ENCODE measurements around the gene SGTA.

The SGTA gene

GRCh38 chr19:2809387-2810140 lies 26.5 kb upstream of the SGTA start:
- DNase-seq (ENCODE audit: low spot score), result no peak

- DNase-seq (ENCODE audit: low spot score), result no peak
Measured at GRCh38 chr19:2808129-2808941, 25.3 kb upstream of the SGTA start.

DNA sequence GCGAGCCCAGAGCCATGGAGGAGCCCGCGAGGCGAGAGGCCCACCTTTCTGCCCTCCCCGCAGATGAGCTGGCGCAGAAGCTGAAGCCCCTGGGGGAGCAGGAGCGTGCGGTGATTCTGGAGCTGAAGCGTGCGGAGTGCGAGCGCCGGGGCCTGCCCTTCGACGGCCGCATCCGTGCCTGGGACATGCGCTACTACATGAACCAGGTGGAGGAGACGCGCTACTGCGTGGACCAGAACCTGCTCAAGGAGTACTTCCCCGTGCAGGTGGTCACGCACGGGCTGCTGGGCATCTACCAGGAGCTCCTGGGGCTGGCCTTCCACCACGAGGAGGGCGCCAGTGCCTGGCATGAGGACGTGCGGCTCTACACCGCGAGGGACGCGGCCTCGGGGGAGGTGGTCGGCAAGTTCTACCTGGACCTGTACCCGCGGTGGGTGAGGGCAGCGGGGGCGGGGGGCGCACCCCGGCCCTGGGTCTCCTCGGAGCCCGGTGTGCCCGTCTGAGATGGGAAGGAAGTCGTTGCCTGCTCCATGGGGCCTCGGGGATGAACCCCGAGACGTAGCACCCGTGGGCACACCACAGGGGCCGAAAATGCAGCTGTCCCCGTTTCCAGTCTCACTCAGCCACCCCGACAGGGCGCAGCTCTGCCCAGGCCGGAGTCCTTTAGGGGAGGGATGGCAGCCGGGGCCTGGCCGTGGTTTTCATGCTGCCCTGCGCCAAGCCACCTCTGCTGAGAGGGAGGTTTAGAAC lies 24.5 kb upstream of the SGTA start:
- DNase-seq (ENCODE audit: low spot score), result no peak

- DNase-seq (ENCODE audit: low spot score), result no peak
Measured at GRCh38 chr19:2806736-2807378, 23.8 kb upstream of the SGTA start.

DNA sequence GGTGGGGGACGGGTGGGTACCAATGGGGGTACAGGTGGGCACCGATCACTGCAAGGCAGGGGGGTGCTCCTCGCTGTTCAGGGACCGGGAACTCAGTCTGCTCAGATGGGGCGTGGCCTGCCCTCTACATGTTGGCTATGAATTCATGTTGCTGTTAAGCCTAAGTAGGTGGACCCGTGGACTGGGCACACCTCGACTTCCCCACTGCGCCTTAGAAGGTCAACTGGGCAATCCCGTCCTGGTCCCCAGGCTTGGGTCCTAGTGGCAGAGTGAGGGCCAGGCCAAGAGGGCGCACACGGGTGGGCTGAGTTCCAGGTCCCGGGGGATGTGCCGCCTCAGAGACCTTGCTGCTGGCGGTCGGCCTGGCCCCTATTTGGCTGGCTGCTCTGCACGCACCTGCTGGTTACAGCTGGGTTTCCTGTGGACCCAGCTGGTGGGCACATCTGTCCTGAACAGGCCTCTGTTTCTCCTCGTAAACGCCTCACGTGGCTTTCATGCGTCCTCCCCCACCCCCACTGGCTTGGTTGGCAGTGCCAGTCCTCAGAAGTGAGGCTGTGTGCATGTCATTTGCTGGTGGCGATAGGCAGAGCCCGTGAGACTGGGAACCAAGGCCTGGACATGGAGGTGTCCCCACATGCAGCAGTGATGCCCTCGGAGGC lies 23.0 kb upstream of the SGTA start:
- DNase-seq (ENCODE audit: low spot score), result no peak

DNA sequence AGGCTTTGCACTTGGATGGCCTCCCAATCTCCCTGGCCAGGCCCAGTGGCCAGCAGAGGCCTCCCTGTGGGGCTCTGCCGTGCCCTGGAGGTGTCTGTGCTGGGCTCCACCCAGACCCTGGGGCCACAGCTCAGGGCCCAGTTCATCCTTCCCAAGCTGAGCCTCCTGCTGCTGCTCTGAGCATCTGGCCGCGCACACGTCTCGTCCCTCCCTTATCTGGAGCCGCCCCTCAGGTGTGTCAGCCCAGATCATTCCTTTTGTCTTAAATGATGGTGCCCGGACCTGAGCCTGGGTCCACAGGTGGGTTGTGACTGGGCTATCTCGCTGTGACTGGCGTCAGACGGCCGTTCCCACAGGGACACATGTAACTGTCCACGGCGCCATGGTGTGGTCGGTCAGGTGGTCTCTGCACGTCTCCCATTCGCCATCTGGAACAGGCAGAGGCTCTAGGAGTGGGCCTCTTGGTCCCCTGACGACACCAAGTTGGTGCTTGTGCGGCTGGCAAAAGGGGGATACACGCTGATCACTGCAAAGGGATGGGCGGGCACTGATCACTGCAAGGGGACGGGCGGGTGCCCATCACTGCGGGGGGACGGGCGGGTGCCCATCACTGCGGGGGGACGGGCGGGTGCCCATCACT lies 22.3 kb upstream of the SGTA start:
- no peak for DNase-seq (ENCODE audit: low spot score)

DNA sequence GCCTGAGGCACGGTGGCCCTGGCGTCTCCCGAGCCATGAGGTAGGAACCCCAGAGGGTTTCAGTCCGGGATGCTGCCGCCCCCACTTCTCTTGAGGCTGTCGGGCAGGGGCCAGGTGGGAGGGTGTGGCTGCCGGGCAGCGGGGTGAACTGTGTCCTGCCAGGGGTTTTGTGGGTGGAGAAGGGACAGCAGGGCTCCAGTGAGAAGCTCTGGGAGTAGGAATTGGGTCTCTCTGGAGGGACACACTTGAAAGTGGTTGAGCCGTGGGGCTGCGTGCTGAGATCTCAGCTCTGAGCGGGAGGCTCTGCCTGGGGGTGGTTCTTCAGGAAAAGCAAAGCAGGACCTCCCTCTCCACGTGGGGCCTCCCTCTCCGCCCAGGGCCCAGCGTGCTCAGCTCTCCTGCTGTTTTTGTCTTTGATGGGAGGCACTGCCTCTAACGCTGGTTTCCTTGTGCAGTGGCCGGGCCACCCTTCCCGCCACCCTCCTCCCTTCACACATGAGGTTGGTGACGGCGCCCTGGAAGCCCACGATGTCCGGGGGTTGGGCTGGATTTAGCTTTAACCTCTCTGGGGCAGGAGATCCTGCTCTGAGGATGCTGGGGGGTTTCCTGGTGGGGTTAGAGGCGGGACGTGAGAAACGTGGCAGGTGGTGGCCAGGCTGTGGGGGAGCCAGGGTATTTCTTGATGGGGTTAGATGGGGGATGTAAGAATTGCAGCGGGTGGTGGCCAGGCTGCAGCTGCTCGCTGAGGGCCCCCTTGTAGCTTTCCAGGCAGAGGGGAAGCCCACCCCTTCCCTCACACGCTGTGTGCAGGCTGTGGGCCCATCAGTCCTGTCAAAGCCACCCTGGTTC lies 21.3 kb upstream of the SGTA start:
- no peak for DNase-seq (ENCODE audit: low spot score)

DNA sequence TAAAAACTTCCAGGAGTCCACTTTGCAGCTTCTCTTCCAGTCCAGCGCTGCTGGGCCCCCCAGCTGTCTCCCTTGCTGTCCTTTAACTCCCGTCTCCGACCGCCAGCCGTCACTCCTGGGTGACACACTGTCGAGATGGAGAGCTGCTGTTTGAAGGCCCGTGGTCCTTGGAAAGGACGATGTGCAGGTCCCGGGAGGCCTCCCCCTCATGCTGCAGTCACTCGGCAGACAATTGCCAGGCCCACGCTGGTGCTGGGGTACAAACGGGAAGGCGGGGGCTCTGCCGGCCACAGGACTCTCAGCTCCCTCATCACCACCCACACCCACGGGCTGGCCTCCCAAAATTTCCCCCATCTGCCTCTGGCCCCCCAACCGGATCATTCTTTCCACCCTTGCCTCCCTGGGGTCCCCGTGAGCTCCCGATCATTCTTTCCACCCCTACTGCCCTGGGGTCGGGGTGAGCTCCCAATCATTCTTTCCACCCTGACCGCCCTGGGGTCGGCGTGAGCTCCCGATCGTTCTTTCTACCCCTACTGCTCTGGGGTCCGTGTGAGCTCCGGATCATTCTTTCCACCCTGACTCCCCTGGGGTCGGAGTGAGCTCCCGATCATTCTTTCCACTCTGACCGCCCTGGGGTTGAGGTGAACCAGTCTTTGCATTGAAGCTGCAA lies 20.5 kb upstream of the SGTA start:
- no peak for DNase-seq (ENCODE audit: low spot score)

DNA sequence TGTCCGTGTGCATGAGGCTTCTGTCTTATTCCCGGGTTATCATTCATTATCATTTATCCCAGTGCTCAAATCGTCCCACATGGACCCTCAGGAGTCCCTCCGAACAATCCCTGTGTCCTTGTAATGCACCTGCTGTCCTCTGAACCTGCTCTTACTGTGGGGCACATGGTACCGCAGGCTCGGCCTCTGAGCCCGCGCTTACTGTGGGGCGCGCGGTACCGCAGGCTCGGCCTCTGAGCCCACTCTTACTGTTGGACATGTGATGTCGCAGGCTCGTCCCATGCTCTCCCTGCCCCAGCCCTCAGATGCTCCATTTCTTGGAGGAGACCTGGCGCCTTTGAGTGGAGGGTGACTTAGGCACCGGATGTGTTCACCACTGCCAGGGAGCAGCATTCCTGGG lies 19.8 kb upstream of the SGTA start:
- DNase-seq (ENCODE audit: low spot score), result no peak

DNA sequence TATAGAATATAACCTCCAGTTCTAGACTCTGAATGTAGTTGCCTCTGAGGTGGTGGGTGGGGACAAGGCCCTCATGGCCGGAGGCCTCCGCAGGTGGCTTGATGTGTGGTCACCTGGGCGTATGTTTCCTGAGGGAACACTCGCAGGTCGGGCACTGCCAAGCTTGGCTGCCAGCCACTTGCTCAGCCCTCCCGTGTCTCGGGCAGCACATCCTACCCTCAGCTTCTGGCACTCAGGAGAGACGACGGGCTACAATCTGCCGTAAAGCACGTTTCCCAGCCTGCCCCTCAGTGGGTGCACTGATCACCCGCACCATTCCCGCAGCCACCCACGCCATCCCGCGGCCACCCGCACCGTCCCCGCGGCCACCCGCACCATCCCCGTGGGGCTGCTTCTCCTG lies 17.4 kb upstream of the SGTA start:
- no peak for DNase-seq (ENCODE audit: low spot score)

- no peak for DNase-seq (ENCODE audit: low spot score)
Measured at GRCh38 chr19:2799273-2800020, 16.4 kb upstream of the SGTA start.

- DNase-seq (ENCODE audit: low spot score), result peak; percentile 43
Measured at GRCh38 chr19:2798733-2799132, 15.7 kb upstream of the SGTA start.

GRCh38 chr19:2798158-2798685 lies 15.1 kb upstream of the SGTA start:
- no peak for DNase-seq (ENCODE audit: low spot score)

DNA sequence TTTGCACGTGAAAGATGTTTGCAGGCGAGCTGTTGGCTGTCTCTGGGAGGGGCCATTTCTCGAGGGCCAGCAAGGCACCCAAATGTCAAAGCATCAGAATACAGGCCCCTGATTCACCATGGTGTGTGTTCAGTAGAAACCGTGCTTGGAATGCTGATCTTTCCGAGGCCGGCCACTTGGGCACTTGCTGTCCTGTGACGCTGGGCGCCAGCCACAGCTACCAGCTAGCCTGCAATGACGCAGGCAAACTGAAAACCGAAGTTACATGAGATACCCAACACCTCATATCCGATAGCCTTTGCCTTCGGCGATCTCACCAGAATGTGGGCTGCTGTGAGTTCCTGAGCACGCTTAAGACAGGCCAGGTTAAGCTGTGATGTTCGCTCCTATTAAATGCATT lies 14.2 kb upstream of the SGTA start:
- no peak for DNase-seq (ENCODE audit: low spot score)

GRCh38 chr19:2796659-2797266 lies 13.7 kb upstream of the SGTA start:
- DNase-seq (ENCODE audit: low spot score), result no peak

DNA sequence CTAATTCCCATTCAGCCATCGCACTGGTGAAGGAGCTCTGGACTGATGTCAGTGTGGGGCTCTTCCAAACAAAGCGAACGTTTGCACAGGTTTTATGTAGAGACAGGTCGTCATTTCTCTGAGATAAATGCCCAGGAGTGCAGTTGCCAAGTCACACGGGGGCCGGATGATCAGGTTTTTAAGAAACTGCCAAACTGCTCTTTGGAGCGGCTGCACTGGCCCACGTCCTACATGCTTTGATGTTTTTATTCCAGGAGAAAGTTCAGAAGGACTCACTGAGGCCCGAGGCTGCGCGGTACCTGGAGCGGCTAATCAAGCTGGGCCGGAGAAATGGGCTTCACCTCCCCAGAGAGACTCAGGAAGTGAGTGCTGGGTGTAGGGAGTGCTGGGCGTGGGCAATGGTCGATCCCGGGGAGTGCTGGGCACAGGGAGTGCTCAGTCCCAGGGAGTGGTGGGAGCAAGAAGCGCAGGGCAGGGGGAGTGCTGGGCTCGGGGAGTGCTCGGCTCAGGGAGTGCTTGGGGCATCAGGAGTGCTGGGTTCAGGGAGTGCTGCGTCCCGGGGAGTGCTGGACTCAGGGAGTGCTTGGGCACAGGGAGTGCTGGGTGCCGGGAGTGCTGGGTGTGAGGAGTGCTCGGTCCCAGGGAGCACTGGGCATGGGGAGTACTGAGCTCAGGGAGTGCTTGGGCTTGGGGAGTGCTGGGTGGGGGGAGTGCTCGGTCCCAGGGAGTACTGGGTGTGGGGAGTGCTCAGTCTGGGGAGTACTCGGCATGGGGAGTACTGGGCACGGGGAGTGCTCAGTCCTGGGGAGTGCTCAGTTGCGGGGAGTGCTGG lies 13.0 kb upstream of the SGTA start:
- no peak for DNase-seq (ENCODE audit: low spot score)

DNA sequence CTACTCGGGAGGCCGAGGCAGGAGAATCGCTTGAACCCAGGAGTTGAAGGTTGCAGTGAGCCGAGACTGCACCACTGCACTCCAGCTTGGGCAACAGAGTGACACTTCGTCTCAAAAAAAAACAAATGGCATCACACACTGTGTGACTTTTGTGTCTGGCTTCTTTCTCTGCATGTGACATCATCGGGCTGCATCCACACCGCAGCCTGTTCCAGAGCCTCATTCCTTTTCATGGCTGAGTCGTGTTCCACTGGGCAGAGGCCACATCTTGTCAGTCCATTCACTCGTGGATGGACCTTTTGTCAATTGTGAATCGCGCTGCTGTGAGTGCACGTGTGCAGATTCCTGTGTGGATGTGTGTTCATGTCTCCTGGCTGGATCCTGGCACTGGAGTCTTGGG lies 10.5 kb upstream of the SGTA start:
- no peak for DNase-seq (ENCODE audit: low spot score)

All from AG20443 (cell line).